KBM-7 (cell line): ENCODE data around the gene KRTAP5-7.
"Not testable (repeated sequence)": the region's sequence is repeated elsewhere in the genome, so short reads cannot be mapped to it uniquely, and the experiment has no call there.

Experiments
- DNase-seq: peaks from one replicate; pipeline ENCODE4 v3.0.0-alpha.2; 2015
- in situ Hi-C: fragments of 300-500 bp; cut with MboI; formaldehyde crosslinking; loops from 2 replicates; pipeline ENCODE4 v1.14.3; 2020; ENCODE audit warnings: low sequenced_read_pairs, low pct_unique_long_range_greater_than_20kb, mixed read lengths

Gene KRTAP5-7

GRCh38 chr11:71526796-71527575, at the start of gene KRTAP5-7:
KRTAP5-7 (plus strand) TSS chr11:71527267; CDS start chr11:71527301, 34 bp downstream.
- DNase-seq, in situ Hi-C loops: not testable (repeated sequence)

DNA sequence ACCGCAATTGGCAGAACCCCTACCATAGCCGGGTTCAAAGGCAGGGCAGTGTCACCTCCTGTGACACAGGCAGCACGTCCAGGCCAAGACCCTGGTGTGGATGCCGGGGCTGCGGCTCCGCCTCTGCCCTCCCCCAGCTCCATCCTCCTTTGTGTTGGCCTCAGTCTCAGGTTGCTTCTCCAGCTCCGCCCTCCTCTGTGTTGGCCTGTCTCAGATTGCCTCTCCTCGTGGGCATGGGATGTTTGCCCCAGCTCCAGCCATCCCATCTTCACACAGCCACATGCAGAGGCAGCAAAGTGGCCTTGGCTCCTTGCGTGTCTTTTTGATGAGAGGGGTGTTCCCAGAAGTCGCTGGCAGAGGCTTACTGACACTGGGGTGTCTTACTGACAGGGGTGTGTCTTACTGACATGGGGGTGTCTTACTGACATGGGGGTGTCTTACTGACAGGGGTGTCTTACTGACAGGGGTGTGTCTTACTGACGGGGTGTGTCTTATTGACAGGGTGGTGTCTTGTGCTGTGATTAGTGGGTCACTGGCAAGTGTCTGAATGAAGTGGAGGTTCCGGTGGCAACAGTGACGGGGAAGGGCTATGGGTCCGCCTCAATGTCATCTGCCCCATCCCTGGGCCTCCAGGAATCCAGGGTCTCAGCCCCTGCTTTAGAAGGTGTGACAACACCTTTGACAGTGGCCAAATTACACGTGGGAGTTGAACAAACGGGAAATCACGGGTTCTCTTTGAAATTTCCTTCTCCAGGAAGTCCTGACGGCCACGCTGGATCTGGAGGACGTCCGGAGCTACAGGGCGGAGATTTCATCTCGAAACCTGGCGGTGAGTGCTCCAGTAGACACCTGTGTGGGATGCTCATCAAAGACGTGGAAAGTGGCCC, 49.2 kb upstream of the KRTAP5-7 start:
- in situ Hi-C loops, result no loop called here
- no peak for DNase-seq

DNA sequence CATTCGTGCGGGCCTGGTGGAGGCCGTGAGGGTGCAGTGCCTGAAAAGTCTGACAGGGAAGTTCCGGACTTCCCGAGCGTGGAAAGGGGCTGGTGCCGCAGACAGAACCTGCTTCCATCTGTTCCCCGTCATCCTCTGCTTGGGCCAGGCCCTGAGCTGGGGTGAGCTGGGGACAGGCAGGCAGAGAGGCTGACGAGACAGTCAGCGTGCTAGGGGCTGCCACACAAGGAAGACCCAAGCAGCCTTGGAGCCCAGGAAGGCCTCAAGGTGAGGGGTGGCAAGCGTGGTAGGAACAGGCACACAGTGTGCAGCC, 48.6 kb upstream of the KRTAP5-7 start:
- no peak for DNase-seq
- in situ Hi-C loops, result no loop called here

GRCh38 chr11:71481101-71481960, 45.7 kb upstream of the KRTAP5-7 start:
- in situ Hi-C loops, result no loop called here

GRCh38 chr11:71482216-71482615, 44.9 kb upstream of the KRTAP5-7 start:
- in situ Hi-C loops, result no loop called here
- no peak for DNase-seq

More at GRCh38 chr11:71481101-71481960, 45.7 kb upstream of the KRTAP5-7 start:
- DNase-seq, result no peak

- in situ Hi-C loops, result no loop called here
- no peak for DNase-seq
Measured at GRCh38 chr11:71482746-71483364, 44.2 kb upstream of the KRTAP5-7 start.

GRCh38 chr11:71483692-71484091, 43.4 kb upstream of the KRTAP5-7 start:
- no peak for DNase-seq
- in situ Hi-C loops, result no loop called here

DNA sequence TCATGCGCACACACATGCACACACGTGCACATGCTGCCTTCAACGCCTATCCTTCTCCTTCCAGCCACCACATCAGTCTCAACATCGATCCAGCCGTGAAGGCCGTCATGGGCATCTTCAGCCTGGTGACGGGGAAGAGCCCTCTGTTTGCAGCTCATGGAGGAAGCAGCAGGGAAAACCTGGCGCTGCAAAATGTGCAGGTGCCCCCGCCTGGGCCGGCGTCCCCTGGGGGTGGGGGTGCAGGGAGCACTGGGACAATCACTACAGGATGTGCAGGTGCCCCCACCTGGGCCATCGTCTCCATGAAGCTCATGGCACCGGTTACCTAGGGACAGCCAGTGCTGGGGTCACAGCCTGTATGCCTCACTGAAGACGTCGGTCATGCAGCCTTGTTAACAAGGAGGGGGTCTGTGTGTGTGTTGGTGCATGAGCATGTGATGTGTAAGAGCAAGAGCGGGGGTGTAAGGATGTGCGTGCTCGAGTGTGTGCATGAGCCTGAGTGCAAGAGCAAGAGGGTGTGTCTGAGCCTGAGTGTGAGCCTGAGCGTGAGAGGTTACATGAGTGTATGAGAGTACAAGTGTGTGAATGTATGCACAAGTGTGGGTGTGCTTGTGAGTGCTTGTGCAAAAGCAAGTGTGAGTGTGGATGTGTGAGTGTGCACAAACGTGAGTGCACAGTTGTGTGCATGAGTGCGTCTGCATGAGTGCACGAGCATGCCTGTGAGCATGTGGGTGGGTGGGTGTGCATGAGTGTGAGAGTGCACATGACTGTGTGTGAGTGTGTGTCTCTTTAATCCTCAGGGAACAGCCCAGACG, 42.6 kb upstream of the KRTAP5-7 start:
- in situ Hi-C loops, result no loop called here
- DNase-seq, result no peak

DNA sequence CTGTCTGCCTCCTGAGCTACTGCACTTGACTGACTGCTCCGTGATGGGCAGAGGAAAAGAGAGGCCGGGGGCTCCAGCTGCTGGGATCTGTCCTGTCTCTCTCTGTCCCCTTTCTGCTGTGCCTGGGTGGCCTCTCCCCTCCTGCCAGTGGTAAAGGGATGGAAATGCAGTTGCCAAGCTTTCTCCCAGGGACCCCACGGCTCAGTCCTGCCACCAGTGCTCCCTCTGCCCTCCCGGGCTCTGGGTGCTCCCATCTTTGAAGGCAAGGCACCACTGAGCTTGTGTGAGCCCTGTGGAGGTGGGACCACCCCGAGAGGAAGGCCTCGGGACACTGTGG, 42.0 kb upstream of the KRTAP5-7 start:
- in situ Hi-C loops, result no loop called here
- no peak for DNase-seq

GRCh38 chr11:71485466-71485865, 41.6 kb upstream of the KRTAP5-7 start:
- in situ Hi-C loops, result no loop called here
- no peak for DNase-seq

DNA sequence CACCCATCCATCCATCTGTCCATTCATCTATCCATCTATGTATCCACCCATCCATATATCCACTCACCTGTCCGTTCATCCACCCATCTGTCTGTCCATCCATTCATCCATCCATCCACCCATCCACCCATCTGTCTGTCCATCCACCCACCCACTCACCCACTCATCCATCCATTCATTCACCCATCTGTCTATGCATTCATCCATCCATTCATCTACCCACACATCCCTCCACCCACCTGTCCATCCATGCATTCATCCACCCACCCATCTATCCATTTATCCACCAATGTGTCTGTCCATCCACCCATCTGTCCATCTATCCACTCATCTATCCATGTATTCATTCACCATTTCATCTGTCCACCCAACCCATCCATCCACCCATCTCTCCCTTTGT, 40.7 kb upstream of the KRTAP5-7 start:
- no peak for DNase-seq
- in situ Hi-C loops, result no loop called here

- in situ Hi-C loops, result no loop called here
- no peak for DNase-seq
Measured at GRCh38 chr11:71488681-71489270, 38.3 kb upstream of the KRTAP5-7 start.

DNA sequence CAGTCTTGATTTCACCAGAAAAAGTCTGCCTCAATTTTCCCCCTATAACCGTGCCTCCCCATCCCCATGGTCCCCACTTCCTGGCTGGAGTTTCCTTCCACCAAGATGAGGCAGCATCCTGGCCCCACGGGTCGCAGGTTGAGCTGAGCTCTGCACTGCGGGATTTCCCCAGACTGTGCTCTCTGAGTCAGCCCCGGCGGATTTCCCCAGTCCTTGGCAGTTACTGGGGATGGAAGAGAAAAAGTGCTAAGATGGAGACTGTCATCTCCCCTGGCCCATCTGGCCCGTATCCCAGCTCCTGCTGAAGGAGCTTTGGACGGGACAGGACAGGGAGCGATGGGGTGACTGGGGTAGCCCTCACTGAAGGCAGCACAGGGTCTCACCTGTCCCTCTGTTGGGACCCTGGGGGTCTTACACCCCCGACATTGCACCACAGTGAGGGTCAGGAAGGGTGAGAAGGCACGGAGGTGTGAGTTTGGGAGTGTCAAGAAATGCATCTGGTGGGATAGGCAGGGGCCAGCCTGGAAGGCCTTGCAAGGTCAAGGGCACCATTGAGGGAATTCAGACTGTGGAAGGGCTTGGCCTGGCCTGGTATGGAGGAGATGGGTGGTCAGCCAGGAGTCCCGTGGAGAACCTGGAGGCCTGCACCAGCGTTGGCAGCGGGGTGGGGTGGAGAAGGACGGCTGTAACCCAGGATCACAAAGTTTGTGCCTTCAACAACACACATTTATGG, 37.6 kb upstream of the KRTAP5-7 start:
- DNase-seq, result no peak
- in situ Hi-C loops, result no loop called here

- in situ Hi-C loops, result no loop called here
- no peak for DNase-seq
Measured at GRCh38 chr11:71490044-71490730, 36.9 kb upstream of the KRTAP5-7 start.

DNA sequence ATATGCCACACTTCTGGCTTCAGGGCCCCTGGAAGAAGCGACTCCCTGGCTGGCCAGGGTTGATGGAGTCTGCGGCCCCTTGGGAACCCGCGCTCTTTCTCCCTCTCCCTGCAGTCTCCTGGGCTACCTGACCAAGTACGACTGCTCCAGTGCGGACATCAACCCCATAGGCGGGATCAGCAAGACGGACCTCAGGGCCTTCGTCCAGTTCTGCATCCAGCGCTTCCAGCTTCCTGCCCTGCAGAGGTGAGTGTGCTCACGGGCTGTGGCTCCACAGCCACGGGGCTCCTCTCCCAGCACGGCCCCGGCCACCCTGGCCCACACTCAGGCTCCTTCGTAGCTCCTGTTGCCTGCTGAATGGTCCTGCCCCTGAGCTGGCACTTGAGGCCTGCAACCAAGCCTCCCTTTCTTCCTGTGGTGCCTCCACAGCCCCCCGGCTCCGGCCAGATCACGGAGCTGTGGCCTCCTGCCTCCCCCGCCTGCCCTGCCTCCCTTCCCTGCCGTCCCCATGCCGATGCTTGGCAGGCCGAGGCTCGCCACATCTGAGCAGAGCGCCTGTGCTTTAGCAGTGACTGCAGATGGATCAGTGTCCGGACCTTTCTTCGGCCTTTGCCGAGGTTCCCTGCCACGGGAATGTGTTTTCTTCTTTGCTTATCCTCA, 36.2 kb upstream of the KRTAP5-7 start:
- in situ Hi-C loops, result no loop called here
- DNase-seq, result no peak

GRCh38 chr11:71491531-71491930, 35.5 kb upstream of the KRTAP5-7 start:
- in situ Hi-C loops, result no loop called here
- DNase-seq, result no peak
